GM21526 (cell line): ENCODE results near the gene S100A3.
A peak's percentile ranks its signal among the peaks of the same experiment; 100 is the strongest.
"Not testable (repeated sequence)": the region's sequence is repeated elsewhere in the genome, so short reads cannot be mapped to it uniquely, and the experiment has no call there.

Source experiments
- ATAC-seq: cut with Tn5 transposase; IDR thresholded peaks from one replicate; pipeline ENCODE4 v1.9.1; 2021; ENCODE audit warnings: moderate library complexity; ENCODE audit not compliant: unreplicated experiment, low FRiP score

S100A3 gene, protein sequence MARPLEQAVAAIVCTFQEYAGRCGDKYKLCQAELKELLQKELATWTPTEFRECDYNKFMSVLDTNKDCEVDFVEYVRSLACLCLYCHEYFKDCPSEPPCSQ

DNA sequence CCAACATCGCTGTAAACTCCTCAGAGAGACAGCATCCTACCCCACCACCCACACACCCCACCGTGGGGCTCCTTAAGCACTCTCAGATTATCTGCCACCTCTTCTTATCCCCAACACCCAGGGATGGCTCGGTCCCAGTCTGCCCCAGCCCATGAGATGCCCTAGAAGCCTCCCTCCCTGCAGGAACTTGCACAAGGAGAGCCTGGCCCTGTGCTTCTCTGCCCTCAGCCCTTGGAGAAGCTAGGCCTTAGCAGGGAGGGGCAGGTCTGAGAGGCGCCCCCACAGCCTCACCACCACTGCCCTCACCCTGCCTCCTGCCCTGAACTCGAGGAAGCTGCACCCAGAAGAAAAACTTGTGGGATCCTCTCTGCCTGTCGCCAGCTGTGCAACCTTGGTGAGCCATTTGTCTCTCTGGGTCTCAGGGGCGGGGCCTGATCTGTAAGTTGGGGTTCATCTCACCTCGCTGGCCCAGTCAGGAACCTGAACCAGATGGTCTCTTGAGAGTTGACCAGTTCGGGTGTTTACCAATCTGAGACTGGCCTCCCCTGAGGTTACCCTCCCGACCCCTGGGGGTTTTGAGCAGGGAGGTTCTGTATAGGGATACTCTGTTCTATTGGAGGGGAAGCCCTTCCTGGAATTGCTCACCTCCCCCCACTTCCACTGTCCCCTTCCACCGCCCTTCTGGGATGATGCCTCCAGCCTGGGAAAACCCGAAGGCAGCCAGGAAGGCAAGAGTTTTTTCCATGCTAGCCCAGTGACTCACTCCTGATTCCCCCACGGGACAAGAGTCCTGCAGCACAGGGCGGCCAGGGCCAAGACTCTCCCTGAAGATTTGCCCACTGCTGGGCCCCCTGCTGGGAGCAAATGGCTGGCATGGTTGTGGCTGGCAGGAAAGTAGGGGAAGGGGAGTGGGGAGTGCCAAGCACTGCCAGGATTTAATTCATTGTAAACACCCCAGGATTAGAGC is at the start of gene S100A3:
S100A3 (minus strand) TSS at position 537 of the 967 bp plus-strand sequence. CDS start 773 bp downstream, outside the sequence.
- no peak for ATAC-seq

DNA sequence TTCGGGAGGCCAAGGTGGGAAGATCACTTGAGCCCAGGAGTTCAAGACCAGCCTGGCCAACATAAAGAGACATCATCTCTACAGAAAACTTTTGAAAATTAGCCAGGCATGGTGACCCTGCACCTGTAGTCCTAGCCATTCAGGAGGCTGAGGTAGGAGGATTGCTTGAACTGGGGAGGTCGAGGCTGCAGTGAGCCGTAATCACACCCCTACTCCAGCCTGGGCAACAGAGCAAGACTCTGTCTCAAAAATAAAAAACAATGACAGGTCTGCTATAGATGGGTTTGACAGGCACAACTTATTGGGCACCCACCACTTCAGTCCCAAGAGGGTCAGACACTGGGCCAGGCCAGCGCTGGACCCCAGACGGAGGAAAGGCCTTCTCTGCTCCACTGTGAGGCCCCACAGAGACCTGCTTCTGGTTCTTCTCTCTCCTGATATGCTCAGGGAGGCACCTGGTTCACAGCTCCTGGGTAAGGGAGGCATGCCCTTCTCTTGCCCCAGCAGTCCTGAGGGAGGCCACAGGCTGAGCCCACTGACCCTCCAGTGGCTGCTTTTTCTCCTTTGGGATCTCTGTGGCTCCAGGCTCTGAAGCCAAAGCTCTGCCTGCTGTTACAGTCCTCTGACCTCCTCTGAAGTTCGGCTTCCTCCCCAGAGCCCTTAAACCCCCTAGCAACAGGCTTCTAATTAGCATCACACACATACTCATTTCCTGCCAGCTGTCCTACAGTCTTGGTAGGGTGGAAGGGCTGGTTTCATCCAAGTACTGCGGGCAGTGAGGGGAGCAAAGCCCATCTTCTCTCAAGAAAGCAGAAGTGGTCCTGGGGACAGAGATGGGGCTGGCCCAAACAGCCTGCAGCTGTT is 49.5 kb upstream of the S100A3 start:
- peak; percentile 89 for ATAC-seq

- no peak for ATAC-seq
Measured at GRCh38 chr1:153597206-153597605, 48.1 kb upstream of the S100A3 start.

- no peak for ATAC-seq
Measured at GRCh38 chr1:153592748-153593147, 43.7 kb upstream of the S100A3 start.

GRCh38 chr1:153588482-153588881 is 39.4 kb upstream of the S100A3 start:
- no peak for ATAC-seq

GRCh38 chr1:153588033-153588432 is 39.0 kb upstream of the S100A3 start:
- not testable (repeated sequence) for ATAC-seq

- no peak for ATAC-seq
Measured at GRCh38 chr1:153587314-153587713, 38.3 kb upstream of the S100A3 start.

GRCh38 chr1:153586347-153586746 is 37.3 kb upstream of the S100A3 start:
- no peak for ATAC-seq

DNA sequence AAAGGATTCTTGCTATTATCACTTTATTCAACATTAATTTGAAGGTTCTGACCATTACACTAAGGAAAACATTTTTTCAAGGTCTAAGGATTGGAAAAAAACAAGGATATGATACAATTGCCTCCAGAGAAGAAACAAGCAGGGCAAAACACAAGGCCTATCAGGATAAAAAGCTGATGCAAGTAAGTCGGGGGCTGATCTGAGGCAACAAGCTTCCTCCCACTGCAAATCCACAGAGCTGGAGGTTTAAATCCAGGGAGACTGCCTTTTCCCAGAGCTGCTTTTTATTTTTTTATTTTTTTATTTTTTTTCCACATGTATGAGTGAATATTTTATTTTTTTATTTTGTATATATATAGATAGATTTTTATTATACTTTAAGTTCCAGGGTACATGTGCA is 35.9 kb upstream of the S100A3 start:
- ATAC-seq = no peak

- ATAC-seq = no peak
Measured at GRCh38 chr1:153583976-153584375, 34.9 kb upstream of the S100A3 start.

DNA sequence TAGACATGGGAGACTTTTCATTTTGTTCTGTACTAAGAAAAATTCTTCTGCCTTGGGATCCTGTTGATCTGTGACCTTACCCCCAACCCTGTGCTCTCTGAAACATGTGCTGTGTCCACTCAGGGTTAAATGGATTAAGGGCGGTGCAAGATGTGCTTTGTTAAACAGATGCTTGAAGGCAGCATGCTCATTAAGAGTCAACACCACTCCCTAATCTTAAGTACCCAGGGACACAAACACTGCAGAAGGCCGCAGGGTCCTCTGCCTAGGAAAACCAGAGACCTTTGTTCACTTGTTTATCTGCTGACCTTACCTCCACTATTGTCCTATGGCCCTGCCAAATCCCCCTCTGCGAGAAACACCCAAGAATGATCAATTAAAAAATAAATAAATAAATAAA is 34.5 kb upstream of the S100A3 start:
- ATAC-seq = not testable (repeated sequence)

DNA sequence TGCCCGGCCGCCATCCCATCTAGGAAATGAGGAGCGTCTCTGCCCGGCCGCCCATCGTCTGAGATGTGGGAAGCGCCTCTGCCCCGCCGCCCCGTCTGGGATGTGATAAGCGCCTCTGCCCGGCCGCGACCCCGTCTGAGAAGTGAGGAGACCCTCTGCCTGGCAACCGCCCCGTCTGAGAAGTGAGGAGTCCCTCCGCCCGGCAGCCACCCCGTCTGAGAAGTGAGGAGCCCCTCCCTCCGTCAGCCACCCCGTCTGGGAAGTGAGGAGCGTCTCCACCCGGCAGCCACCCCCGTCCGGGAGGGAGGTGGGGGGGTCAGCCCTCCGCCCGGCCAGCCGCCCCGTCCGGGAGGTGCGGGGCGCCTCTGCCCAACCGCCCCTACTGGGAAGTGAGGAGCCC is 33.8 kb upstream of the S100A3 start:
- ATAC-seq = not testable (repeated sequence)

GRCh38 chr1:153578936-153579335 is 29.9 kb upstream of the S100A3 start:
- ATAC-seq = no peak

DNA sequence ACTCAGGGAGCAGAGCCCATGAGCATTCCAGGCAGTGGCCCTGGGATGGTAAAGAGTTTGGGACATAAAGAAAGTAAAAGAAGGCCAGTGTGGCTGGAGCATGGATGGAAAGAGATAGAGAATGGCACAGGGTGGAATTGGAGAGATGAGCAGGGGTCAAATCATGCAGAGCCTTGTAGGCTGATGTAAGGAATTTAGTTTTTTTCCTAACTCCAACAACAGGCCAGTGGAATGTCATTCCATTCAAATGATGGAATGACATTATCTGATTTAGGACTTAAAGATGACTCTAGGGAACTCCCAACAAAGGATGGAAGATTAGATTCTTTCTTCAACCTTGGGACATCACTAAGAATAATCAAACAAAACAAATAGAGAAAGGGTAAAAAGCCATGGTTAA is 29.4 kb upstream of the S100A3 start:
- ATAC-seq = no peak

- ATAC-seq = no peak
Measured at GRCh38 chr1:153577624-153578051, 28.6 kb upstream of the S100A3 start.

- ATAC-seq = no peak
Measured at GRCh38 chr1:153577138-153577537, 28.1 kb upstream of the S100A3 start.

GRCh38 chr1:153575497-153575896 is 26.4 kb upstream of the S100A3 start:
- not testable (repeated sequence) for ATAC-seq

- not testable (repeated sequence) for ATAC-seq
Measured at GRCh38 chr1:153575081-153575491, 26.0 kb upstream of the S100A3 start.

GRCh38 chr1:153573351-153573750 is 24.3 kb upstream of the S100A3 start:
- no peak for ATAC-seq

GRCh38 chr1:153572569-153573015 is 23.5 kb upstream of the S100A3 start:
- no peak for ATAC-seq

DNA sequence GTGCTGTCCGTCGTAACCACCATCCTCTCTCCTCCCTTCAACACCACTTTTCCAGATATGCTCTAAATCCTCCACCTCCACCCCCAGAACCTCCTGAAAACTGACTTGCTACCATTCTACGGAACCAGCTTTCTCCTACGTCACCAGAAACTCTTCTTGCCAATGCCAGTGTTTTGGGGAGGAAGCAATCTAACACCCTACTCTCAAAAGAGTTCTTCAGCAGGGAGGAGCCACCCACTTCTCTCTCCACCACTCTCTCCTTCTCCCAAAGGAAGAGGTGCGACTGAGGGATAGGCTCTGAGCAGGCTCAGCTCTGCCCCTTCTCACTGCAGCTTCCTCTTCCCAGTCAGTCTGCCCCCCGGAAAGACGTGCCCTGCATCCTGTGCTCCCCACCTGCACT is 22.6 kb upstream of the S100A3 start:
- ATAC-seq = no peak
